H1 (cell line): ENCODE measurements around the gene PTEN. TPM values are rescaled to one million over a fixed set of nuclear protein-coding genes. Genes with fewer than 3 reads are reported as not detected.

Source experiments
- CTCF ChIA-PET: fragments of 300-600 bp; sonication (Branson Sonifier 250); formaldehyde crosslinking; loops from one replicate; lab custom pipeline; 2021; ENCODE audit not compliant: partially characterized antibody; lab: Charles Lee
- POLR2A ChIA-PET: fragments of 300-600 bp; sonication (Branson Sonifier 250); formaldehyde crosslinking; loops from one replicate; lab custom pipeline; 2021; ENCODE audit warnings: inconsistent platforms; ENCODE audit not compliant: partially characterized antibody; lab: Charles Lee
- DNase-seq, 2 experiments: peaks; one replicate each; pipeline versions ENCODE4 v3.0.0 to v3.0.0-alpha.2; 2010 to 2022; ENCODE audit warnings: low spot score in 2 of 2, low read depth in 1 of 2, mixed read lengths in 1 of 2
- FAIRE-seq: peaks from 2 replicates; lab custom pipeline; 2011; peaks lifted over from hg19 to GRCh38; lab: Jason Lieb, UNC
- H2AFZ ChIP-seq: 2 replicates; pipeline ENCODE4 v1.8.1; 2012; ENCODE audit warnings: low read length, inconsistent platforms
- H2AK5ac ChIP-seq: 2 replicates; pipeline ENCODE4 v1.6.1; 2013; ENCODE audit warnings: low read depth, low read length
- H2BK120ac ChIP-seq: replicated peaks from 2 replicates; pipeline ENCODE3; 2013; ENCODE audit warnings: low read depth, low read length, inconsistent platforms
- H2BK12ac ChIP-seq: 2 replicates; pipeline ENCODE4 v1.6.1; 2013; ENCODE audit warnings: low read depth, low read length
- H2BK15ac ChIP-seq: 2 replicates; pipeline ENCODE4 v1.6.1; 2013; ENCODE audit warnings: low read length
- H2BK20ac ChIP-seq: 2 replicates; pipeline ENCODE4 v1.6.1; 2013; ENCODE audit warnings: low read length
- H2BK5ac ChIP-seq: 2 replicates; pipeline ENCODE4 v1.6.1; 2013; ENCODE audit warnings: low read depth, low read length
- H3K14ac ChIP-seq: 2 replicates; pipeline ENCODE4 v1.6.1; 2013; ENCODE audit warnings: inconsistent platforms; ENCODE audit not compliant: insufficient read length
- H3K18ac ChIP-seq: 2 replicates; pipeline ENCODE4 v1.6.1; 2013; ENCODE audit warnings: low read length; ENCODE audit errors: extremely low read depth
- H3K23ac ChIP-seq: 2 replicates; pipeline ENCODE4 v1.6.1; 2013; ENCODE audit warnings: inconsistent platforms; ENCODE audit not compliant: insufficient read length
- H3K23me2 ChIP-seq: 2 replicates; pipeline ENCODE4 v1.6.1; 2013; ENCODE audit warnings: low read depth, low read length
- H3K27ac ChIP-seq: 2 replicates; pipeline ENCODE4 v1.6.1; 2011; ENCODE audit warnings: low read depth, low read length, inconsistent platforms
- H3K27me3 ChIP-seq, 4 experiments: replicated peaks in 1 of 4; 1 replicate in 1 of 4; 2 replicates in 3 of 4; pipeline versions ENCODE4 v1.6.1 to v1.8.1; 2011 to 2013; ENCODE audit warnings: low read length in 3 of 4, mild to moderate bottlenecking in 3 of 4, inconsistent platforms in 2 of 4, mixed read lengths in 2 of 4, moderate library complexity in 1 of 4; ENCODE audit not compliant: control insufficient read depth in 3 of 4, insufficient read depth in 3 of 4; ENCODE audit errors: extremely low read depth in 1 of 4
- H3K36me3 ChIP-seq, 4 experiments: 2 replicates each; pipeline versions ENCODE4 v1.6.1 to v1.8.1; 2011 to 2013; ENCODE audit warnings: mild to moderate bottlenecking in 4 of 4, low read length in 3 of 4, moderate library complexity in 2 of 4, control low read depth in 1 of 4, inconsistent platforms in 1 of 4; ENCODE audit not compliant: insufficient read depth in 4 of 4, control insufficient read depth in 2 of 4
- H3K4ac ChIP-seq: replicated peaks from 2 replicates; pipeline ENCODE3; 2013; ENCODE audit warnings: low read length, low read depth, mixed read lengths, inconsistent platforms; ENCODE audit not compliant: insufficient read length
- H3K4me1 ChIP-seq, 4 experiments: replicated peaks in 1 of 4; 1 replicate in 1 of 4; 2 replicates in 3 of 4; pipeline versions ENCODE4 v1.6.1 to v1.8.1; 2011 to 2013; ENCODE audit warnings: low read length in 3 of 4, inconsistent platforms in 2 of 4, mixed read lengths in 1 of 4; ENCODE audit not compliant: insufficient read depth in 4 of 4, control insufficient read depth in 3 of 4
- H3K4me2 ChIP-seq, 2 experiments: 2 replicates each; pipeline versions ENCODE4 v1.6.1 to v1.8.1; 2011 to 2013; ENCODE audit warnings: low read depth in 2 of 2, low read length in 2 of 2, control low read depth in 1 of 2, inconsistent platforms in 1 of 2, mild to moderate bottlenecking in 1 of 2; ENCODE audit not compliant: insufficient read depth in 1 of 2
- H3K4me3 ChIP-seq, 4 experiments: fragments of 200-600, 300-600 bp in 1 of 4; sonication (generic), shearing (Covaris generic), sonication (Bioruptor Twin) in 1 of 4; 2 replicates each; pipeline versions ENCODE4 v1.5.1 to v1.8.1; 2011 to 2016; ENCODE audit warnings: low read length in 4 of 4, low read depth in 3 of 4, control low read depth in 2 of 4, inconsistent platforms in 2 of 4, mild to moderate bottlenecking in 2 of 4, mixed read lengths in 1 of 4, moderate library complexity in 1 of 4; ENCODE audit not compliant: insufficient read depth in 2 of 4; ENCODE audit errors: extremely low read depth in 1 of 4
- H3K56ac ChIP-seq: replicated peaks from 2 replicates; pipeline ENCODE3; 2013; ENCODE audit warnings: low read depth, mild to moderate bottlenecking, mixed read lengths, low read length, inconsistent platforms; ENCODE audit not compliant: insufficient read length
- H3K79me1 ChIP-seq: 2 replicates; pipeline ENCODE4 v1.6.1; 2013; ENCODE audit warnings: low read depth, low read length, control low read depth
- H3K79me2 ChIP-seq, 2 experiments: 2 replicates each; pipeline versions ENCODE4 v1.6.1 to v1.8.1; 2012 to 2013; ENCODE audit warnings: low read length in 2 of 2, mild to moderate bottlenecking in 2 of 2, inconsistent platforms in 1 of 2; ENCODE audit not compliant: insufficient read depth in 2 of 2, control insufficient read depth in 1 of 2
- H3K9ac ChIP-seq, 4 experiments: replicated peaks in 1 of 4; 1 replicate in 1 of 4; 2 replicates in 3 of 4; pipeline versions ENCODE4 v1.6.1 to v1.8.1; 2011 to 2013; ENCODE audit warnings: low read depth in 3 of 4, low read length in 3 of 4, control low read depth in 2 of 4, mild to moderate bottlenecking in 2 of 4, moderate library complexity in 2 of 4, inconsistent platforms in 1 of 4; ENCODE audit errors: extremely low read depth in 1 of 4
- H3K9me3 ChIP-seq, 2 experiments: 2 replicates each; pipeline versions ENCODE4 v1.6.1 to v1.8.1; 2012 to 2013; ENCODE audit warnings: mild to moderate bottlenecking in 2 of 2, moderate library complexity in 2 of 2, control low read depth in 1 of 2, inconsistent platforms in 1 of 2, low read depth in 1 of 2, low read length in 1 of 2, mixed read lengths in 1 of 2; ENCODE audit not compliant: insufficient read depth in 2 of 2
- H4K20me1 ChIP-seq, 2 experiments: replicated peaks in 1 of 2; 2 replicates each; pipeline versions ENCODE3 to v1.8.1; 2011 to 2013; ENCODE audit warnings: inconsistent platforms in 2 of 2, low read length in 2 of 2, mild to moderate bottlenecking in 1 of 2; ENCODE audit not compliant: insufficient read depth in 2 of 2, control insufficient read depth in 1 of 2
- H4K5ac ChIP-seq: 2 replicates; pipeline ENCODE4 v1.6.1; 2013; ENCODE audit warnings: low read length, low read depth, mixed read lengths, inconsistent platforms; ENCODE audit not compliant: insufficient read length
- H4K8ac ChIP-seq: 2 replicates; pipeline ENCODE4 v1.8.0; 2013; ENCODE audit warnings: mild to moderate bottlenecking, moderate library complexity, low read length, inconsistent platforms; ENCODE audit not compliant: insufficient read depth; ENCODE audit errors: extremely low read depth
- H4K91ac ChIP-seq: replicated peaks from 2 replicates; pipeline ENCODE3; 2013; ENCODE audit warnings: low read length, mixed read lengths, inconsistent platforms; ENCODE audit not compliant: insufficient read length
- CBX8 ChIP-seq: fragments of 300-800, 300-1000 bp; sonication (generic); IDR thresholded peaks from 2 replicates; pipeline ENCODE4 v1.7.1; 2016; ENCODE audit warnings: low read depth, low read length, borderline replicate concordance
- CHD2 ChIP-seq: IDR thresholded peaks from 2 replicates; pipeline ENCODE4 v1.6.1; 2012; ENCODE audit warnings: low read length, improper control_type of control experiment
- CREB1 ChIP-seq: IDR thresholded peaks from 2 replicates; pipeline ENCODE4 v1.6.1; 2012; ENCODE audit warnings: inconsistent platforms
- CTBP2 ChIP-seq: IDR thresholded peaks from 2 replicates; pipeline ENCODE4 v1.7.0; 2011; ENCODE audit warnings: borderline replicate concordance, mild to moderate bottlenecking, moderate library complexity, mixed read lengths, low read length; ENCODE audit not compliant: insufficient read depth, insufficient read length
- HDAC2 ChIP-seq, 2 experiments: fragments of 300-600 bp in 1 of 2; sonication (generic) in 1 of 2; IDR thresholded peaks; 2 replicates each; pipeline ENCODE4 v1.6.1; 2011 to 2012; ENCODE audit warnings: low read depth in 2 of 2, low read length in 2 of 2, mild to moderate bottlenecking in 2 of 2, moderate library complexity in 2 of 2, borderline replicate concordance in 1 of 2, inconsistent platforms in 1 of 2
- JUND ChIP-seq: IDR thresholded peaks from 2 replicates; pipeline ENCODE4 v1.6.1; 2011; ENCODE audit warnings: mild to moderate bottlenecking, improper control_type of control experiment, low read length
- KDM4A ChIP-seq: IDR thresholded peaks from one replicate; pipeline ENCODE4 v1.7.1; 2012; ENCODE audit warnings: low read depth, mild to moderate bottlenecking, moderate library complexity, low read length, inconsistent platforms; ENCODE audit not compliant: severe bottlenecking
- POLR2AphosphoS5 ChIP-seq: IDR thresholded peaks from 2 replicates; pipeline ENCODE4 v1.6.1; 2011; ENCODE audit warnings: low read depth, low read length
- RBBP5 ChIP-seq: IDR thresholded peaks from 2 replicates; pipeline ENCODE4 v1.7.1; 2012; ENCODE audit warnings: low read depth, mild to moderate bottlenecking, inconsistent platforms, low read length, moderate library complexity, borderline replicate concordance
- RXRA ChIP-seq: IDR thresholded peaks from 2 replicates; pipeline ENCODE4 v1.6.1; 2011; ENCODE audit warnings: low read depth, mild to moderate bottlenecking, low read length, moderate library complexity; ENCODE audit not compliant: insufficient read depth
- SIRT6 ChIP-seq: IDR thresholded peaks from one replicate; pipeline ENCODE4 v1.7.1; 2012; ENCODE audit warnings: low read length, inconsistent platforms
- SIX5 ChIP-seq: IDR thresholded peaks from 2 replicates; pipeline ENCODE4 v1.6.1; 2011; ENCODE audit warnings: mild to moderate bottlenecking, low read depth, low read length
- SP4 ChIP-seq: IDR thresholded peaks from 2 replicates; pipeline ENCODE4 v1.6.1; 2012; ENCODE audit warnings: low read length, inconsistent platforms
- SUZ12 ChIP-seq: fragments of 200-600 bp; sonication (generic); IDR thresholded peaks from 2 replicates; pipeline ENCODE4 v1.6.1; 2012; ENCODE audit warnings: mild to moderate bottlenecking, inconsistent platforms, low read length, moderate library complexity, mixed read lengths
- polyA plus RNA-seq, 7 experiments: library from polyadenylated mRNA; depleted of rRNA in 3 of 7; stranded (reverse) in 5 of 7; unstranded in 2 of 7; fragments of >200 nt in 5 of 7; fragments of 200-250 nt in 2 of 7; gene quantifications; 1 replicate in 5 of 7; 2 replicates in 1 of 7; 4 replicates in 1 of 7; pipeline versions ENCODE4 v1.2.1 to v1.2.3, GENCODE V29; 2011 to 2013; ENCODE audit warnings: missing spikeins in 2 of 7, mixed read lengths in 2 of 7
- total RNA-seq: library from RNA; stranded (reverse); fragmentation: NEBNext Ultra II Directional; extraction: Animal tissue kit (Norgen Biotek cat#: 25700); gene quantifications from 2 replicates; pipeline ENCODE4 v1.2.1, GENCODE V29; 2021

The PTEN gene
- total and polyA plus RNA-seq, 2 of the 8 experiments (the other 6 are each of a cell fraction or from before 2014, with no cell fraction given), result 6.3 to 48.7 TPM

GRCh38 chr10:87829986-87830729, 33.3 kb upstream of the PTEN start:
- H3K27ac ChIP-seq, result no peak overlapping the region
- H4K5ac ChIP-seq, result no peak overlapping the region
- H3K79me2 ChIP-seq, result no peaks in the 10 kb centered on the region
- H2BK5ac ChIP-seq, result no peak overlapping the region
- no peak overlapping the region for H2AFZ ChIP-seq
- H3K56ac ChIP-seq, result no peak overlapping the region
- no peak overlapping the region for H3K9ac ChIP-seq
- ChIA-PET CTCF (interaction anchor here (0.6 kb wide), 1 partner anchor 8 kb away, joined by 3 read pairs; no protein-coding TSS in a partner anchor), POLR2A (no interaction called here)
- no peaks in the 10 kb centered on the region for H3K36me3 ChIP-seq
- no peak overlapping the region for H2AK5ac ChIP-seq
- H3K4me1 ChIP-seq, result no peaks in the 10 kb centered on the region
- H3K23me2 ChIP-seq, result no peaks in the 10 kb centered on the region
- no peak overlapping the region for H4K8ac ChIP-seq
- no peak for TF ChIP-seq HDAC2 (IDR thresholded peaks at IDR 0.05; ENCODE audit: borderline replicate concordance in 1 of 2, low read depth in 2 of 2, low read length in 2 of 2)
- no peak for TF ChIP-seq CTBP2
- no peak for TF ChIP-seq KDM4A
- TF ChIP-seq CREB1, result no peak
- no peak for TF ChIP-seq SUZ12
- no peak for TF ChIP-seq CBX8
- no peak for TF ChIP-seq RXRA
- no peak for TF ChIP-seq POLR2AphosphoS5
- TF ChIP-seq RBBP5, result no peak
- no peak for TF ChIP-seq JUND
- no peak for TF ChIP-seq CHD2
- TF ChIP-seq SIX5, result no peak
- TF ChIP-seq SIRT6, result no peak
- no peak for TF ChIP-seq SP4
- no peak overlapping the region for H3K4ac ChIP-seq
- no peaks in the 10 kb centered on the region for H3K79me1 ChIP-seq
- FAIRE-seq, result no peak
- no peak overlapping the region for H4K91ac ChIP-seq
- no peak overlapping the region for H3K23ac ChIP-seq
- H3K27me3 ChIP-seq, result no peaks in the 10 kb centered on the region
- H2BK12ac ChIP-seq, result no peak overlapping the region
- H3K9me3 ChIP-seq, result no peaks in the 10 kb centered on the region
- DNase-seq, result no peak
- no peak overlapping the region for H3K4me3 ChIP-seq
- no peak overlapping the region for H2BK120ac ChIP-seq
- H2BK15ac ChIP-seq, result no peak overlapping the region
- H3K18ac ChIP-seq, result no peak overlapping the region
- H4K20me1 ChIP-seq, result no peaks in the 10 kb centered on the region
- no peak overlapping the region for H3K4me2 ChIP-seq
- no peak overlapping the region for H2BK20ac ChIP-seq
- H3K14ac ChIP-seq, result no peak overlapping the region
